Hepatocyte (in vitro differentiated cells): Measurements from ENCODE around the gene MYO5C. TPM values are rescaled to one million over a fixed set of nuclear protein-coding genes. Genes with fewer than 3 reads are reported as not detected.

Source experiments
- DNase-seq: peaks from one replicate; pipeline ENCODE4 v3.0.0-alpha.2; 2016; ENCODE audit warnings: low spot score
- H2AFZ ChIP-seq: fragments of 200-600 bp; sonication (generic); 2 replicates; pipeline ENCODE4 v1.6.0; 2016; ENCODE audit warnings: antibody characterized with exemption, mild to moderate bottlenecking
- H3K27ac ChIP-seq: fragments of 200-600 bp; sonication (generic); 2 replicates; pipeline ENCODE4 v1.5.1; 2016; ENCODE audit warnings: mild to moderate bottlenecking
- H3K27me3 ChIP-seq: fragments of 200-600 bp; sonication (generic); 2 replicates; pipeline ENCODE4 v1.6.1; 2016
- H3K36me3 ChIP-seq: fragments of 200-600 bp; sonication (generic); replicated peaks from 2 replicates; pipeline ENCODE4 v1.5.1; 2016; ENCODE audit warnings: low read depth; ENCODE audit not compliant: insufficient read depth
- H3K4me1 ChIP-seq: fragments of 200-600 bp; sonication (generic); 2 replicates; pipeline ENCODE4 v1.5.1; 2016; ENCODE audit warnings: mild to moderate bottlenecking, moderate library complexity; ENCODE audit not compliant: insufficient read depth
- H3K4me2 ChIP-seq: fragments of 200-600 bp; sonication (generic); 2 replicates; pipeline ENCODE4 v1.6.0; 2016
- H3K4me3 ChIP-seq: fragments of 200-600 bp; sonication (generic); 2 replicates; pipeline ENCODE4 v1.5.1; 2016; ENCODE audit warnings: mild to moderate bottlenecking
- H3K79me2 ChIP-seq: fragments of 200-600 bp; sonication (generic); 2 replicates; pipeline ENCODE4 v1.6.0; 2017; ENCODE audit warnings: mild to moderate bottlenecking
- H3K9me2 ChIP-seq: fragments of 200-600 bp; sonication (generic); replicated peaks from 2 replicates; pipeline ENCODE4 v1.6.0; 2017; ENCODE audit warnings: mild to moderate bottlenecking; ENCODE audit not compliant: insufficient read depth
- H3K9me3 ChIP-seq: fragments of 200-600 bp; sonication (generic); 2 replicates; pipeline ENCODE4 v1.5.1; 2016; ENCODE audit warnings: low read depth, mild to moderate bottlenecking
- H4K20me1 ChIP-seq: fragments of 200-600 bp; sonication (generic); 2 replicates; pipeline ENCODE4 v1.6.0; 2016; ENCODE audit warnings: mild to moderate bottlenecking; ENCODE audit not compliant: insufficient read depth, poor library complexity, severe bottlenecking
- EZH2 ChIP-seq: fragments of 200-600 bp; sonication (generic); IDR thresholded peaks from 2 replicates; pipeline ENCODE4 v1.6.1; 2016; ENCODE audit warnings: antibody characterized with exemption, mild to moderate bottlenecking, borderline replicate concordance
- EZH2phosphoT487 ChIP-seq: fragments of 200-600 bp; sonication (generic); IDR thresholded peaks from one replicate; pipeline ENCODE4 v1.6.1; 2018; ENCODE audit warnings: antibody characterized with exemption, mild to moderate bottlenecking, low read depth, moderate library complexity; ENCODE audit not compliant: unreplicated experiment, severe bottlenecking
- WGBS: methylation state at CpG from one replicate; pipeline ENCODE4 v1.1.6; 2016; ENCODE audit warnings: low lambda C conversion rate; ENCODE audit errors: missing lambda C conversion rate; 5-methylcytosine and 5-hydroxymethylcytosine counted together
- polyA plus RNA-seq: library from polyadenylated mRNA; unstranded; fragments of >200 nt; fragmentation: Nextera tagmentation; extraction: Ambion mirVana; gene quantifications from 2 replicates; pipeline ENCODE4 v1.2.1, GENCODE V29; 2016
- total RNA-seq: library from RNA; depleted of rRNA; stranded (reverse); fragments of >200 nt; gene quantifications from 2 replicates; pipeline ENCODE4 v1.2.3, GENCODE V29; 2014
- TF ChIP-seq, protein P1 (sequence below): fragments of 200-600 bp; sonication (generic); IDR thresholded peaks from 2 replicates; pipeline ENCODE4 v1.5.1; 2016; ENCODE audit warnings: antibody characterized with exemption, mild to moderate bottlenecking; ENCODE audit not compliant: poor library complexity

Gene MYO5C
- total and polyA plus RNA-seq, 2 experiments from 2014 or later, result 10.2 to 18.2 TPM

DNA sequence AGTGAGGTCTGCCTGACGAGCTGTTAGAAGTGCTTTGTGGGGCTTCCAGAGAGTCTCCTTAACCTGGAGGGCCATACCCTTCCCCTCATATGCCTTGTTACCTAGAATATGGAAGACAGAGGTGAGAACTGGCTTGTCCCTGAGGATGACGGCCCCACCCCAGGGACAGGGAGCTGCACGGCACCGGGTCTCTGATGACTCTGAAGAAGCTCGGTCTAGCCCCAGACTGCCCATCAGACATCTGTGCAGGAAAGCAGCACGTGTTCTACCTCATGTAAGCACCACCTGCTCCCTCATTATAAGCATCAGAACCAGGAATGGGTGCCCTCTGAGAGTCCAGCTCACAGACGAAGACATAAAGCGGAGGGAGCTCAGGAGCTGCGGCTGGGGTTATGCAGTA, 18.0 kb downstream of the MYO5C start:
- Histone ChIP-seq H3K4me1 (no peaks in the 10 kb centered on the region), H3K4me3 (no peak overlapping the region), H4K20me1 (no peaks in the 10 kb centered on the region), H3K4me2 (no peak overlapping the region), H3K36me3 (no peaks in the 10 kb centered on the region), H3K79me2 (no peaks in the 10 kb centered on the region), H2AFZ (no peak overlapping the region), H3K9me3 (no peaks in the 10 kb centered on the region), H3K27ac (no peak overlapping the region), H3K9me2 (no peaks in the 10 kb centered on the region), H3K27me3 (no peaks in the 10 kb centered on the region)
- TF ChIP-seq, protein P1, sequence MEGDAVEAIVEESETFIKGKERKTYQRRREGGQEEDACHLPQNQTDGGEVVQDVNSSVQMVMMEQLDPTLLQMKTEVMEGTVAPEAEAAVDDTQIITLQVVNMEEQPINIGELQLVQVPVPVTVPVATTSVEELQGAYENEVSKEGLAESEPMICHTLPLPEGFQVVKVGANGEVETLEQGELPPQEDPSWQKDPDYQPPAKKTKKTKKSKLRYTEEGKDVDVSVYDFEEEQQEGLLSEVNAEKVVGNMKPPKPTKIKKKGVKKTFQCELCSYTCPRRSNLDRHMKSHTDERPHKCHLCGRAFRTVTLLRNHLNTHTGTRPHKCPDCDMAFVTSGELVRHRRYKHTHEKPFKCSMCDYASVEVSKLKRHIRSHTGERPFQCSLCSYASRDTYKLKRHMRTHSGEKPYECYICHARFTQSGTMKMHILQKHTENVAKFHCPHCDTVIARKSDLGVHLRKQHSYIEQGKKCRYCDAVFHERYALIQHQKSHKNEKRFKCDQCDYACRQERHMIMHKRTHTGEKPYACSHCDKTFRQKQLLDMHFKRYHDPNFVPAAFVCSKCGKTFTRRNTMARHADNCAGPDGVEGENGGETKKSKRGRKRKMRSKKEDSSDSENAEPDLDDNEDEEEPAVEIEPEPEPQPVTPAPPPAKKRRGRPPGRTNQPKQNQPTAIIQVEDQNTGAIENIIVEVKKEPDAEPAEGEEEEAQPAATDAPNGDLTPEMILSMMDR, result no peak
- 94% methylated on average over 9 of the region's 9 CpGs for WGBS
- no peak for DNase-seq

GRCh38 chr15:52276256-52276770, 19.3 kb downstream of the MYO5C start:
- Histone ChIP-seq H2AFZ (no peak overlapping the region), H3K79me2 (no peaks in the 10 kb centered on the region), H3K9me3 (no peaks in the 10 kb centered on the region), H4K20me1 (no peaks in the 10 kb centered on the region), H3K4me2 (no peak overlapping the region), H3K27ac (no peak overlapping the region), H3K36me3 (no peaks in the 10 kb centered on the region), H3K9me2 (no peaks in the 10 kb centered on the region), H3K4me1 (no peaks in the 10 kb centered on the region), H3K4me3 (no peak overlapping the region), H3K27me3 (no peaks in the 10 kb centered on the region)
- no peak for TF ChIP-seq EZH2
- TF ChIP-seq EZH2phosphoT487, result no peak
- TF ChIP-seq, protein P1, result no peak
- WGBS, result 93% methylated on average over 7 of the region's 7 CpGs
- no peak for DNase-seq

DNA sequence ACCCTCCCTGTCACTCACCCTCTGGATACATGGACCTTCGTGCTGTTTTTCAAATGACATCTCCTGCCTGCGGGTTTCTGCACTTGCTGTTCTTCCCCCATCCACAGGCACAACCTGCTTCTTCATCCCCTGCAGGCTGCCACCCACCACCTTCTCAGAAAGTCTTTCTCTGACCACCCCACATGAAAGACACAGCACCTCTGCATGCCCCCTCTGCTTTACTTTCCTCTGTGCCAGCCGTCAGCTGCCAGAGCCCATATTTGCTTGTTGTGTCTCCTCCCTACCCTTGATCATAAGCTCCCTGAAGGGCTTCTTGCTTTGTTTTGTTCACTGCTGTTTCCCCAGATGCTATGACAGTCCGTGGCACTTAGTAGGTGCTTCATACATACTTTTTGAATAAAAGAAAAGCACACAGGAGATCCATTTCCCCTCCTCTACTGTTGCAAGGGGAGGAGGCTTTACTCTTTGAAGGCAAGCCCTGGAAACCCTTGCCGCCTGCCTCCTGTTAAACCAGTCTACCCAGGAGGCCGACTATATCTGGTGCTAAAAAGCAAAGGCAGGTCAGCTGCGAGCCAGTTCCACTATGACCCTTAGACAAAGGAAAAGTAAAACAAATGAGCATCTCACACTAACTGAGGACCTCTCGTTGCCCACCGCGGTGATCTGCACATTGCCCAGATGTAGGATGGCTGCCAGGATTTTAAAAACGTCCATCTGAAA, 31.9 kb downstream of the MYO5C start:
- Histone ChIP-seq H3K4me3 (no peak overlapping the region), H4K20me1 (no peaks in the 10 kb centered on the region), H3K9me3 (no peaks in the 10 kb centered on the region), H3K4me2 (no peak overlapping the region), H3K27ac (no peak overlapping the region), H3K36me3 (no peaks in the 10 kb centered on the region), H3K79me2 (no peaks in the 10 kb centered on the region), H3K9me2 (no peaks in the 10 kb centered on the region), H3K4me1 (no peaks in the 10 kb centered on the region), H2AFZ (no peak overlapping the region), H3K27me3 (no peaks in the 10 kb centered on the region)
- 81% methylated on average over 11 of the region's 11 CpGs for WGBS
- no peak for DNase-seq
- TF ChIP-seq, protein P1, result no peak
- TF ChIP-seq EZH2 (no peak), EZH2phosphoT487 (no peak)
